ENCODE data around the gene SOD3. TPM values are rescaled to one million over a fixed set of nuclear protein-coding genes. Genes with fewer than 3 reads are reported as not detected.
A peak's percentile ranks its signal among the peaks of the same experiment; 100 is the strongest.

The SOD3 gene
- total and polyA plus RNA-seq, 4 donors: 35.7 to 101 (median 53.9) TPM

GRCh38 chr4:24769571-24769970, 25.8 kb upstream of the SOD3 start:
- Histone ChIP-seq H3K4me1 (ENCODE audit: control insufficient read depth in 5 of 5, insufficient read depth in 5 of 5, low read length in 5 of 5) (peaks cover 0 to 2% (median 0%) of the 10 kb centered on the region in 5 donors), H3K9me3 (ENCODE audit: control insufficient read depth in 4 of 4, insufficient read depth in 3 of 4, low read length in 3 of 4) (peaks cover 0 to 1% (median 0%) of the 10 kb centered on the region in 4 donors), H3K27me3 (ENCODE audit: control insufficient read depth in 3 of 3, insufficient read depth in 3 of 3, low read length in 2 of 3) (no peaks in the 10 kb centered on the region), H3K4me3 (no peak overlapping the region), H3K9ac (ENCODE audit: insufficient read depth in 1 of 2, low read length in 2 of 2) (no peak overlapping the region), H3K36me3 (ENCODE audit: control insufficient read depth in 4 of 4, insufficient read depth in 4 of 4, low read length in 4 of 4) (no peaks in the 10 kb centered on the region), H3K27ac (ENCODE audit: low read depth in 1 of 2, low read length in 1 of 2) (no peak overlapping the region)
- WGBS, 2 donors: 88 to 90% methylated on average over 2 of the region's 2 CpGs
- ATAC-seq (ENCODE audit: insufficient read depth, low FRiP score): no peak
- TF ChIP-seq, protein P1, sequence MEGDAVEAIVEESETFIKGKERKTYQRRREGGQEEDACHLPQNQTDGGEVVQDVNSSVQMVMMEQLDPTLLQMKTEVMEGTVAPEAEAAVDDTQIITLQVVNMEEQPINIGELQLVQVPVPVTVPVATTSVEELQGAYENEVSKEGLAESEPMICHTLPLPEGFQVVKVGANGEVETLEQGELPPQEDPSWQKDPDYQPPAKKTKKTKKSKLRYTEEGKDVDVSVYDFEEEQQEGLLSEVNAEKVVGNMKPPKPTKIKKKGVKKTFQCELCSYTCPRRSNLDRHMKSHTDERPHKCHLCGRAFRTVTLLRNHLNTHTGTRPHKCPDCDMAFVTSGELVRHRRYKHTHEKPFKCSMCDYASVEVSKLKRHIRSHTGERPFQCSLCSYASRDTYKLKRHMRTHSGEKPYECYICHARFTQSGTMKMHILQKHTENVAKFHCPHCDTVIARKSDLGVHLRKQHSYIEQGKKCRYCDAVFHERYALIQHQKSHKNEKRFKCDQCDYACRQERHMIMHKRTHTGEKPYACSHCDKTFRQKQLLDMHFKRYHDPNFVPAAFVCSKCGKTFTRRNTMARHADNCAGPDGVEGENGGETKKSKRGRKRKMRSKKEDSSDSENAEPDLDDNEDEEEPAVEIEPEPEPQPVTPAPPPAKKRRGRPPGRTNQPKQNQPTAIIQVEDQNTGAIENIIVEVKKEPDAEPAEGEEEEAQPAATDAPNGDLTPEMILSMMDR (IDR thresholded peaks at IDR 0.05; ENCODE audit: control extremely low read depth, extremely low read depth): no peak
- DNase-seq: no peak

DNA sequence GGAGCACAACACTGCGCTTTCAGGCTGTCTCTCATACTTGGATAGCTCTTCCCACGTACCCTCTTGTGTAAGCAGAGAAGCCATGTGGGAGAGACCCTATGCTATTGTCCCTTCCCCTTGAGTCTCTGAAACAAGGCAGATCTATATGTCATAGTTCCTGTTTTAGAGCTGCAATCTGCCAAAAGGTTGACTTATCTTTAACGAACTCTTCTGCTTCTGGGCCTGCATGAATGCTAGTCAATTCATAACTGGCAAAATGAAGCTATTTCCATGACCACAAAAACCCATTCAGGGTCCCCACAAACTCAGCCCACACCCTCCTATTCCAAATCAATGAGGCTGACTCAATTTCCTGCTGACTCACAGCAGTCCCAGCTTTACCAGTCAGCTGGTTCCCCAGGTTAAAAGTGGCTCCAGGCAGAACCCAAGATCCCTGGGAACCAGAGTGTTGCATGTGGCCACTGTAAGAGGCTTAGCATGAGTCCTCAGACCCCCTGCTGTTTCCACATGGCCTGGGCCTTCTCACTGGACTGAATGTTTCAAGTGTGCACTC, 25.3 kb upstream of the SOD3 start:
- 60 to 74% methylated on average over 3 of the region's 3 CpGs for WGBS, 2 donors
- DNase-seq (no peak), ATAC-seq (ENCODE audit: insufficient read depth, low FRiP score) (no peak)
- Histone ChIP-seq H3K9me3 (ENCODE audit: control insufficient read depth in 4 of 4, insufficient read depth in 3 of 4, low read length in 3 of 4) (peaks cover 0 to 1% (median 0%) of the 10 kb centered on the region in 4 donors), H3K36me3 (ENCODE audit: control insufficient read depth in 4 of 4, insufficient read depth in 4 of 4, low read length in 4 of 4) (no peaks in the 10 kb centered on the region), H3K27me3 (ENCODE audit: control insufficient read depth in 3 of 3, insufficient read depth in 3 of 3, low read length in 2 of 3) (no peaks in the 10 kb centered on the region), H3K9ac (ENCODE audit: insufficient read depth in 1 of 2, low read length in 2 of 2) (no peak overlapping the region), H3K4me1 (ENCODE audit: control insufficient read depth in 5 of 5, insufficient read depth in 5 of 5, low read length in 5 of 5) (peaks cover 0 to 2% (median 0%) of the 10 kb centered on the region in 5 donors), H3K27ac (ENCODE audit: low read depth in 1 of 2, low read length in 1 of 2) (no peak overlapping the region), H3K4me3 (no peak overlapping the region)
- TF ChIP-seq, protein P1 (IDR thresholded peaks at IDR 0.05; ENCODE audit: control extremely low read depth, extremely low read depth): no peak

GRCh38 chr4:24770667-24771066, 24.7 kb upstream of the SOD3 start:
- TF ChIP-seq, protein P1 (IDR thresholded peaks at IDR 0.05; ENCODE audit: control extremely low read depth, extremely low read depth): no peak
- no peak overlapping the region for H3K4me3 ChIP-seq
- H3K9me3 ChIP-seq (ENCODE audit: control insufficient read depth in 4 of 4, insufficient read depth in 3 of 4, low read length in 3 of 4): peaks cover 0 to 1% (median 0%) of the 10 kb centered on the region in 4 donors
- H3K36me3 ChIP-seq (ENCODE audit: control insufficient read depth in 4 of 4, insufficient read depth in 4 of 4, low read length in 4 of 4): no peaks in the 10 kb centered on the region
- H3K27me3 ChIP-seq (ENCODE audit: control insufficient read depth in 3 of 3, insufficient read depth in 3 of 3, low read length in 2 of 3): no peaks in the 10 kb centered on the region
- no peak overlapping the region for H3K27ac ChIP-seq (ENCODE audit: low read depth in 1 of 2, low read length in 1 of 2)
- 87 to 94% methylated on average over 4 of the region's 4 CpGs for WGBS, 2 donors
- H3K9ac ChIP-seq (ENCODE audit: insufficient read depth in 1 of 2, low read length in 2 of 2): no peak overlapping the region
- DNase-seq: no peak
- ATAC-seq (ENCODE audit: insufficient read depth, low FRiP score): no peak
- H3K4me1 ChIP-seq (ENCODE audit: control insufficient read depth in 5 of 5, insufficient read depth in 5 of 5, low read length in 5 of 5): peaks cover 0 to 2% (median 0%) of the 10 kb centered on the region in 5 donors

- TF ChIP-seq, protein P1 (IDR thresholded peaks at IDR 0.05; ENCODE audit: control extremely low read depth, extremely low read depth): no peak
Measured at GRCh38 chr4:24771241-24771640, 24.1 kb upstream of the SOD3 start.

More at GRCh38 chr4:24771241-24771640, 24.1 kb upstream of the SOD3 start:
- H3K4me1 ChIP-seq (ENCODE audit: control insufficient read depth in 5 of 5, insufficient read depth in 5 of 5, low read length in 5 of 5): peaks cover 0 to 2% (median 0%) of the 10 kb centered on the region in 5 donors
- DNase-seq (peak; percentile 43 to 67 (median 57)), ATAC-seq (ENCODE audit: insufficient read depth, low FRiP score) (no peak)
- peaks cover 0 to 1% (median 0%) of the 10 kb centered on the region in 4 donors for H3K9me3 ChIP-seq (ENCODE audit: control insufficient read depth in 4 of 4, insufficient read depth in 3 of 4, low read length in 3 of 4)
- H3K9ac ChIP-seq (ENCODE audit: insufficient read depth in 1 of 2, low read length in 2 of 2): no peak overlapping the region
- H3K27me3 ChIP-seq (ENCODE audit: control insufficient read depth in 3 of 3, insufficient read depth in 3 of 3, low read length in 2 of 3): no peaks in the 10 kb centered on the region
- H3K36me3 ChIP-seq (ENCODE audit: control insufficient read depth in 4 of 4, insufficient read depth in 4 of 4, low read length in 4 of 4): no peaks in the 10 kb centered on the region
- WGBS, 2 donors: 72 to 84% methylated on average over 4 of the region's 4 CpGs
- H3K4me3 ChIP-seq: no peak overlapping the region
- H3K27ac ChIP-seq (ENCODE audit: low read depth in 1 of 2, low read length in 1 of 2): no peak overlapping the region
